ENCODE measurements around the gene ATXN2. TPM values are rescaled to one million over a fixed set of nuclear protein-coding genes. Genes with fewer than 3 reads are reported as not detected.

The ATXN2 gene
- total and polyA plus RNA-seq, 4 donors = 11.5 to 33.1 (median 22.1) TPM

DNA sequence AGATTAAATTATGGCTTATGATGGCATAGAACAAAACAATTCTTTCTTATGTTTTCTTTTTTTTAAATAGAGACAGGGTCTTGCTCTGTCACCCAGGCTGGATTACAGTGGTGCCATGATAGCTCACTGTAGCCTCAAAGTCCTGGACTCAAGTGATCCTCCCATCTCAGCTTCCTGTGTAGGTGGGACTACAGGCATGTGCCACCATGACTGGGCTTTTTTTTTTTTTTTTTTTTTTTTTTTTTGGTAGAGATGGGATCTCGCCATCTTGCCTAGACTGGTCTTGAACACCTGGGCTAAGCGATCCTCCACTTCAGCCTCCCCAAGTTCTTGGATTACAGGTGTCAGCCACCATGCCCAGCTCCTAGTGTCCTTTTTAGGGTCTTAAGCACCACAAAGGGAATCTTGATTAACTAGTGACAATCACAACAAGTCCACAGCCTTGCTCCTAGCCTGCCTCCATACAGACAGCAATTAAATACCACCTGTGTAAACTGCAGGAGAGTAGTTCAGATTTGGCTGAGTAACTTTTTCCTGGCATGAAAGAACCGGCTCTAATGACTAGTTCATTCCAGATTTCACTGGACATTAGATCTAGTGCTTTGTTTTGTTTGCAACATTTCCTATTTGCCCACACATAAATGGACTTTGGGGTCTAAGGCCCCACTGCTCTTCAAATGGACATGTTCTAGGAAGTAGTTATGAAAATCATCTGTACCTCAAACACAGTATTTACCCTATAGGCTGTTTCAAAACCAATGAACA, 131.8 kb downstream of the ATXN2 start:
- Histone ChIP-seq H3K4me3 (ENCODE audit: low read depth in 1 of 3, low read length in 3 of 3) (no peak overlapping the region), H3K36me3 (ENCODE audit: control insufficient read depth in 4 of 4, insufficient read depth in 3 of 4, low read depth in 1 of 4, low read length in 3 of 4) (peaks cover 3 to 21% (median 14%) of the 10 kb centered on the region in 4 donors), H3K27ac (ENCODE audit: low read depth in 1 of 2, low read length in 2 of 2) (peak overlapping the region; percentile 40 to 54), H3K27me3 (ENCODE audit: control insufficient read depth in 4 of 4, insufficient read depth in 4 of 4, low read length in 3 of 4) (no peaks in the 10 kb centered on the region), H3K4me1 (ENCODE audit: control insufficient read depth in 4 of 4, insufficient read depth in 4 of 4, low read length in 3 of 4) (peaks cover 6 to 18% (median 9%) of the 10 kb centered on the region in 4 donors), H3K9ac (ENCODE audit: low read depth in 1 of 2, low read length in 2 of 2) (no peak overlapping the region), H3K9me3 (ENCODE audit: control insufficient read depth in 4 of 4, low read length in 3 of 4) (no peaks in the 10 kb centered on the region)
- 78% methylated on average over 3 of the region's 3 CpGs for WGBS
- no peak for DNase-seq (ENCODE audit: low spot score)
- TF ChIP-seq TAF1 (conservative IDR thresholded peaks at IDR 0.05) (no peak), FOXA1 (IDR thresholded peaks at IDR 0.05) (peak; percentile 43), SP1 (IDR thresholded peaks at IDR 0.05) (no peak), FOXA2 (IDR thresholded peaks at IDR 0.05) (peak; percentile 54), HNF4G (IDR thresholded peaks at IDR 0.05) (no peak), RXRA (IDR thresholded peaks at IDR 0.05) (peak in 1 of 2 donors; percentile 46), EGR1 (IDR thresholded peaks at IDR 0.05; ENCODE audit: low read depth in 2 of 2) (peak in 1 of 2 donors; percentile 71), HNF4A (conservative IDR thresholded peaks at IDR 0.05) (peak; percentile 33 to 68), YY1 (IDR thresholded peaks at IDR 0.05) (no peak), RAD21 (IDR thresholded peaks at IDR 0.05) (no peak), NR2F2 (IDR thresholded peaks at IDR 0.05) (no peak), GABPA (IDR thresholded peaks at IDR 0.05 in 1 of 2, conservative IDR thresholded peaks at IDR 0.05 in 1 of 2) (no peak), JUND (IDR thresholded peaks at IDR 0.05) (peak in 1 of 2 donors; percentile 94)
- TF ChIP-seq, protein P1, sequence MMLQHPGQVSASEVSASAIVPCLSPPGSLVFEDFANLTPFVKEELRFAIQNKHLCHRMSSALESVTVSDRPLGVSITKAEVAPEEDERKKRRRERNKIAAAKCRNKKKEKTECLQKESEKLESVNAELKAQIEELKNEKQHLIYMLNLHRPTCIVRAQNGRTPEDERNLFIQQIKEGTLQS (IDR thresholded peaks at IDR 0.05) = no peak
- TF ChIP-seq, protein P2, sequence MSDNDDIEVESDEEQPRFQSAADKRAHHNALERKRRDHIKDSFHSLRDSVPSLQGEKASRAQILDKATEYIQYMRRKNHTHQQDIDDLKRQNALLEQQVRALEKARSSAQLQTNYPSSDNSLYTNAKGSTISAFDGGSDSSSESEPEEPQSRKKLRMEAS (IDR thresholded peaks at IDR 0.05) = peak; percentile 34
- TF ChIP-seq, protein P3, sequence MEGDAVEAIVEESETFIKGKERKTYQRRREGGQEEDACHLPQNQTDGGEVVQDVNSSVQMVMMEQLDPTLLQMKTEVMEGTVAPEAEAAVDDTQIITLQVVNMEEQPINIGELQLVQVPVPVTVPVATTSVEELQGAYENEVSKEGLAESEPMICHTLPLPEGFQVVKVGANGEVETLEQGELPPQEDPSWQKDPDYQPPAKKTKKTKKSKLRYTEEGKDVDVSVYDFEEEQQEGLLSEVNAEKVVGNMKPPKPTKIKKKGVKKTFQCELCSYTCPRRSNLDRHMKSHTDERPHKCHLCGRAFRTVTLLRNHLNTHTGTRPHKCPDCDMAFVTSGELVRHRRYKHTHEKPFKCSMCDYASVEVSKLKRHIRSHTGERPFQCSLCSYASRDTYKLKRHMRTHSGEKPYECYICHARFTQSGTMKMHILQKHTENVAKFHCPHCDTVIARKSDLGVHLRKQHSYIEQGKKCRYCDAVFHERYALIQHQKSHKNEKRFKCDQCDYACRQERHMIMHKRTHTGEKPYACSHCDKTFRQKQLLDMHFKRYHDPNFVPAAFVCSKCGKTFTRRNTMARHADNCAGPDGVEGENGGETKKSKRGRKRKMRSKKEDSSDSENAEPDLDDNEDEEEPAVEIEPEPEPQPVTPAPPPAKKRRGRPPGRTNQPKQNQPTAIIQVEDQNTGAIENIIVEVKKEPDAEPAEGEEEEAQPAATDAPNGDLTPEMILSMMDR (IDR thresholded peaks at IDR 0.05; ENCODE audit: low read depth, low read length, missing input control) = no peak
- TF ChIP-seq, protein P4, sequence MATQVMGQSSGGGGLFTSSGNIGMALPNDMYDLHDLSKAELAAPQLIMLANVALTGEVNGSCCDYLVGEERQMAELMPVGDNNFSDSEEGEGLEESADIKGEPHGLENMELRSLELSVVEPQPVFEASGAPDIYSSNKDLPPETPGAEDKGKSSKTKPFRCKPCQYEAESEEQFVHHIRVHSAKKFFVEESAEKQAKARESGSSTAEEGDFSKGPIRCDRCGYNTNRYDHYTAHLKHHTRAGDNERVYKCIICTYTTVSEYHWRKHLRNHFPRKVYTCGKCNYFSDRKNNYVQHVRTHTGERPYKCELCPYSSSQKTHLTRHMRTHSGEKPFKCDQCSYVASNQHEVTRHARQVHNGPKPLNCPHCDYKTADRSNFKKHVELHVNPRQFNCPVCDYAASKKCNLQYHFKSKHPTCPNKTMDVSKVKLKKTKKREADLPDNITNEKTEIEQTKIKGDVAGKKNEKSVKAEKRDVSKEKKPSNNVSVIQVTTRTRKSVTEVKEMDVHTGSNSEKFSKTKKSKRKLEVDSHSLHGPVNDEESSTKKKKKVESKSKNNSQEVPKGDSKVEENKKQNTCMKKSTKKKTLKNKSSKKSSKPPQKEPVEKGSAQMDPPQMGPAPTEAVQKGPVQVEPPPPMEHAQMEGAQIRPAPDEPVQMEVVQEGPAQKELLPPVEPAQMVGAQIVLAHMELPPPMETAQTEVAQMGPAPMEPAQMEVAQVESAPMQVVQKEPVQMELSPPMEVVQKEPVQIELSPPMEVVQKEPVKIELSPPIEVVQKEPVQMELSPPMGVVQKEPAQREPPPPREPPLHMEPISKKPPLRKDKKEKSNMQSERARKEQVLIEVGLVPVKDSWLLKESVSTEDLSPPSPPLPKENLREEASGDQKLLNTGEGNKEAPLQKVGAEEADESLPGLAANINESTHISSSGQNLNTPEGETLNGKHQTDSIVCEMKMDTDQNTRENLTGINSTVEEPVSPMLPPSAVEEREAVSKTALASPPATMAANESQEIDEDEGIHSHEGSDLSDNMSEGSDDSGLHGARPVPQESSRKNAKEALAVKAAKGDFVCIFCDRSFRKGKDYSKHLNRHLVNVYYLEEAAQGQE (IDR thresholded peaks at IDR 0.05) = no peak
- TF ChIP-seq, protein P5, sequence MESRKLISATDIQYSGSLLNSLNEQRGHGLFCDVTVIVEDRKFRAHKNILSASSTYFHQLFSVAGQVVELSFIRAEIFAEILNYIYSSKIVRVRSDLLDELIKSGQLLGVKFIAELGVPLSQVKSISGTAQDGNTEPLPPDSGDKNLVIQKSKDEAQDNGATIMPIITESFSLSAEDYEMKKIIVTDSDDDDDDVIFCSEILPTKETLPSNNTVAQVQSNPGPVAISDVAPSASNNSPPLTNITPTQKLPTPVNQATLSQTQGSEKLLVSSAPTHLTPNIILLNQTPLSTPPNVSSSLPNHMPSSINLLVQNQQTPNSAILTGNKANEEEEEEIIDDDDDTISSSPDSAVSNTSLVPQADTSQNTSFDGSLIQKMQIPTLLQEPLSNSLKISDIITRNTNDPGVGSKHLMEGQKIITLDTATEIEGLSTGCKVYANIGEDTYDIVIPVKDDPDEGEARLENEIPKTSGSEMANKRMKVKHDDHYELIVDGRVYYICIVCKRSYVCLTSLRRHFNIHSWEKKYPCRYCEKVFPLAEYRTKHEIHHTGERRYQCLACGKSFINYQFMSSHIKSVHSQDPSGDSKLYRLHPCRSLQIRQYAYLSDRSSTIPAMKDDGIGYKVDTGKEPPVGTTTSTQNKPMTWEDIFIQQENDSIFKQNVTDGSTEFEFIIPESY (IDR thresholded peaks at IDR 0.05) = peak; percentile 36

All from liver (tissue), 9 donors.